ENCODE data around the gene PADI3.

Gene PADI3

GRCh38 chr1:17307329-17307728 lies 58.4 kb downstream of the PADI3 start:
- peak overlapping the region; percentile 86 for H3K27ac ChIP-seq (replicated peaks)
- TF ChIP-seq SPI1 (IDR thresholded peaks at IDR 0.05; ENCODE audit: borderline replicate concordance, low read depth) (no peak), GABPA (IDR thresholded peaks at IDR 0.05; ENCODE audit: low read depth) (no peak), REST (IDR thresholded peaks at IDR 0.05; ENCODE audit: insufficient replicate concordance, low read depth) (no peak), POLR2AphosphoS5 (IDR thresholded peaks at IDR 0.05; ENCODE audit: low read depth) (no peak), CTCF (IDR thresholded peaks at IDR 0.05; ENCODE audit: insufficient read depth, low read length) (no peak)
- no peak overlapping the region for H3K4me3 ChIP-seq (replicated peaks; ENCODE audit: insufficient read depth, low read length)
- no peaks in the 10 kb centered on the region for H3K27me3 ChIP-seq (ENCODE audit: insufficient read depth, poor library complexity, severe bottlenecking)
- DNase-seq (ENCODE audit: low read depth in 1 of 2, low spot score in 1 of 2), result no peak

GRCh38 chr1:17307946-17308345 lies 59.0 kb downstream of the PADI3 start, which contains the start of gene PADI4:
TSS of gene PADI4 (plus strand) at chr1:17308197. CDS start at chr1:17308223, 26 bp downstream.
- Histone ChIP-seq H3K27me3 (ENCODE audit: insufficient read depth, poor library complexity, severe bottlenecking) (no peaks in the 10 kb centered on the region), H3K27ac (replicated peaks) (peak within 1 kb of the TSS; percentile 86), H3K4me3 (replicated peaks; ENCODE audit: insufficient read depth, low read length) (peak within 1 kb of the TSS; percentile 33)
- peak; percentile 58 to 63 for DNase-seq (ENCODE audit: low read depth in 1 of 2, low spot score in 1 of 2)
- TF ChIP-seq POLR2AphosphoS5 (IDR thresholded peaks at IDR 0.05; ENCODE audit: low read depth), result no peak
- TF ChIP-seq REST (IDR thresholded peaks at IDR 0.05; ENCODE audit: insufficient replicate concordance, low read depth), result no peak
- TF ChIP-seq GABPA (IDR thresholded peaks at IDR 0.05; ENCODE audit: low read depth), result no peak
- TF ChIP-seq SPI1 (IDR thresholded peaks at IDR 0.05; ENCODE audit: borderline replicate concordance, low read depth), result no peak
- TF ChIP-seq CTCF (IDR thresholded peaks at IDR 0.05; ENCODE audit: insufficient read depth, low read length), result no peak

GRCh38 chr1:17308593-17308992 lies 59.7 kb downstream of the PADI3 start:
- Histone ChIP-seq H3K27ac (replicated peaks) (peak overlapping the region; percentile 86), H3K27me3 (ENCODE audit: insufficient read depth, poor library complexity, severe bottlenecking) (no peaks in the 10 kb centered on the region), H3K4me3 (replicated peaks; ENCODE audit: insufficient read depth, low read length) (peak overlapping the region; percentile 33)
- peak; percentile 84 to 90 for DNase-seq (ENCODE audit: low read depth in 1 of 2, low spot score in 1 of 2)
- no peak for TF ChIP-seq REST (IDR thresholded peaks at IDR 0.05; ENCODE audit: insufficient replicate concordance, low read depth)
- 0 out of 2 replicates have a peak, but pooled peaks have one; percentile 38 for TF ChIP-seq POLR2AphosphoS5 (IDR thresholded peaks at IDR 0.05; ENCODE audit: low read depth)
